Fibroblast of skin of right biceps (primary cell): ENCODE results near the gene STYXL2.

Experiments
- DNase-seq: peaks from one replicate; pipeline ENCODE4 v3.0.0-alpha.2; 2013

Gene STYXL2

GRCh38 chr1:167081594-167082156 is 12.2 kb upstream of the STYXL2 start:
- no peak for DNase-seq

GRCh38 chr1:167082511-167083027 is 11.3 kb upstream of the STYXL2 start:
- DNase-seq = no peak

- DNase-seq = no peak
These were observed 10.7 kb upstream of the STYXL2 start for GRCh38 chr1:167083066-167083665.

- no peak for DNase-seq
These were observed 10.0 kb upstream of the STYXL2 start for GRCh38 chr1:167083871-167084270.

GRCh38 chr1:167084757-167085156 is 9.1 kb upstream of the STYXL2 start:
- DNase-seq = no peak

- DNase-seq = no peak
These were observed 7.8 kb upstream of the STYXL2 start for GRCh38 chr1:167086033-167086432.

- DNase-seq = no peak
These were observed 7.1 kb upstream of the STYXL2 start for GRCh38 chr1:167086768-167087167.

- DNase-seq = no peak
These were observed 5.0 kb upstream of the STYXL2 start for GRCh38 chr1:167088746-167089417.

GRCh38 chr1:167089939-167090313 is 3.9 kb upstream of the STYXL2 start:
- no peak for DNase-seq

- DNase-seq = no peak
These were observed 3.4 kb upstream of the STYXL2 start, which contains the start of gene GPA33 for GRCh38 chr1:167090314-167090942. TSS of gene GPA33 (minus strand) at chr1:167090377. CDS start at chr1:167090287, 90 bp downstream.

GRCh38 chr1:167092653-167093052 is 1.2 kb upstream of the STYXL2 start:
- no peak for DNase-seq

- no peak for DNase-seq
These were observed 815 bp downstream of the STYXL2 start for GRCh38 chr1:167094690-167095089.

- peak; percentile 73 for DNase-seq
These were observed 1.5 kb downstream of the STYXL2 start for GRCh38 chr1:167095368-167095767.

GRCh38 chr1:167099851-167100250 is 6.0 kb downstream of the STYXL2 start:
- no peak for DNase-seq

- DNase-seq = no peak
These were observed 6.9 kb downstream of the STYXL2 start for GRCh38 chr1:167100730-167101129.

GRCh38 chr1:167101754-167102153 is 7.9 kb downstream of the STYXL2 start:
- DNase-seq = no peak

- no peak for DNase-seq
These were observed 9.2 kb downstream of the STYXL2 start for GRCh38 chr1:167102906-167103573.

- no peak for DNase-seq
These were observed 10.4 kb downstream of the STYXL2 start for GRCh38 chr1:167104256-167104633.

- DNase-seq = no peak
These were observed 11.6 kb downstream of the STYXL2 start for GRCh38 chr1:167105271-167106118.

- no peak for DNase-seq
These were observed 12.2 kb downstream of the STYXL2 start for GRCh38 chr1:167106119-167106461.

GRCh38 chr1:167107456-167107855 is 13.6 kb downstream of the STYXL2 start:
- no peak for DNase-seq

GRCh38 chr1:167109125-167109524 is 15.2 kb downstream of the STYXL2 start:
- no peak for DNase-seq
